Measurements from ENCODE around the gene ZNF500. TPM values are rescaled to one million over a fixed set of nuclear protein-coding genes. Genes with fewer than 3 reads are reported as not detected.

Gene ZNF500
- total RNA-seq, 4 donors from 2014 or later: 3.8 to 11.7 (median 8.2) TPM

DNA sequence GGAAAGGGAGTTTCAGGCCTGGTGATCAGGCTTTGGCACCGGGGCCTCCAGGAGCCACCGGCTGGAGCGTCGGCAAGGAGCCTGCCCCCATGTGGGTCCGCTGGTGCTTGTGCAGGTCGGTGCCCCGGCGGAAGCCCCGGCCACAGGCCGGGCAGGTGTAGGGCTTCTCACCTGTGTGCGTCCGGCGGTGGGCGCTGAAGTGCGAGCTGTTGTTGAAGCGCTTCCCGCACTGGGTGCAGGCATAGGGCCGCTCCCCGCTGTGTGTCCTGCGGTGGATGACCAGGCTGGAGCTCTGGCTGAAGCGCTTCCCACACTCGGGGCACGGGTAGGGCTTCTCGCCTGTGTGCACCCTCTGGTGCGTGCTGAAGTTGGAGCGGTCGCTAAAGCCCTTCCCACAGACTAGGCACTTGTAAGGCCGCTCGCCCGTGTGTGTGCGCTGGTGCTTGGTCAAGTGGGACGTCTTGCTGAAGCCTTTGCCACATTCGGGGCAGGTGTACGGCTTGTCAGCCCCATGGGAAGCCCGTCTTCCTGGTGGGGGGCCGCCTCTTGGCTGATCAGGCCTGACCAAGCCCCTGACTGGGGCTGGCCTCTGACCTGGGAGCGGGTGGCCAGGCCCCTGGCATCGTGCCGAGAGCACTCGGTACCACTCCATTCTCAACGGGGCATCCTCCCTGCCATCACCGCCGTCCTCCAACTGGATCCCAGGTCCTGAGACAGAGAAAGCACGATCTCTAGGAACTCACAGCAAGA, 14.4 kb downstream of the ZNF500 start:
- TF ChIP-seq, protein P1, sequence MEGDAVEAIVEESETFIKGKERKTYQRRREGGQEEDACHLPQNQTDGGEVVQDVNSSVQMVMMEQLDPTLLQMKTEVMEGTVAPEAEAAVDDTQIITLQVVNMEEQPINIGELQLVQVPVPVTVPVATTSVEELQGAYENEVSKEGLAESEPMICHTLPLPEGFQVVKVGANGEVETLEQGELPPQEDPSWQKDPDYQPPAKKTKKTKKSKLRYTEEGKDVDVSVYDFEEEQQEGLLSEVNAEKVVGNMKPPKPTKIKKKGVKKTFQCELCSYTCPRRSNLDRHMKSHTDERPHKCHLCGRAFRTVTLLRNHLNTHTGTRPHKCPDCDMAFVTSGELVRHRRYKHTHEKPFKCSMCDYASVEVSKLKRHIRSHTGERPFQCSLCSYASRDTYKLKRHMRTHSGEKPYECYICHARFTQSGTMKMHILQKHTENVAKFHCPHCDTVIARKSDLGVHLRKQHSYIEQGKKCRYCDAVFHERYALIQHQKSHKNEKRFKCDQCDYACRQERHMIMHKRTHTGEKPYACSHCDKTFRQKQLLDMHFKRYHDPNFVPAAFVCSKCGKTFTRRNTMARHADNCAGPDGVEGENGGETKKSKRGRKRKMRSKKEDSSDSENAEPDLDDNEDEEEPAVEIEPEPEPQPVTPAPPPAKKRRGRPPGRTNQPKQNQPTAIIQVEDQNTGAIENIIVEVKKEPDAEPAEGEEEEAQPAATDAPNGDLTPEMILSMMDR (IDR thresholded peaks at IDR 0.05; ENCODE audit: low read depth): no peak

DNA sequence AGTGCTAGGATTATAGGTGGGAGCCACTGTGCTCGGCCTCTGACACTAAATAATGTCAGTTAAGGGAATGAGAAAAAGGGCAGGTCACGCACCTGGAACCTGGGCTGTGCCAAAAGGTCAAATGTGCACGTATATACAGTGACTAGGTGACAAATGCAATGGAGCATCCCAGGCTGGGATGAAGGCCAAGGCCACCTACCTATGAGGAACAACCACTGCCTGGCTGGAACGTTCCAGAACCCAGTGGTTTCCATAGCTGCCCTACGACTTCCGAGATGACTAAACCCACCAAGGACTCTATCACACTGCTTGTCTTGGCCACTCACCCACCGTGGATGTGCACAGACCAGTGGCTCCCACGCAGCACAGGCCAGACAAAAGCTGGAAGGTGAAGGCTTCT, 16.1 kb downstream of the ZNF500 start:
- TF ChIP-seq, protein P1 (IDR thresholded peaks at IDR 0.05; ENCODE audit: low read depth): no peak

GRCh38 chr16:4749700-4750257, 17.2 kb downstream of the ZNF500 start:
- TF ChIP-seq, protein P1 (IDR thresholded peaks at IDR 0.05; ENCODE audit: low read depth): no peak

DNA sequence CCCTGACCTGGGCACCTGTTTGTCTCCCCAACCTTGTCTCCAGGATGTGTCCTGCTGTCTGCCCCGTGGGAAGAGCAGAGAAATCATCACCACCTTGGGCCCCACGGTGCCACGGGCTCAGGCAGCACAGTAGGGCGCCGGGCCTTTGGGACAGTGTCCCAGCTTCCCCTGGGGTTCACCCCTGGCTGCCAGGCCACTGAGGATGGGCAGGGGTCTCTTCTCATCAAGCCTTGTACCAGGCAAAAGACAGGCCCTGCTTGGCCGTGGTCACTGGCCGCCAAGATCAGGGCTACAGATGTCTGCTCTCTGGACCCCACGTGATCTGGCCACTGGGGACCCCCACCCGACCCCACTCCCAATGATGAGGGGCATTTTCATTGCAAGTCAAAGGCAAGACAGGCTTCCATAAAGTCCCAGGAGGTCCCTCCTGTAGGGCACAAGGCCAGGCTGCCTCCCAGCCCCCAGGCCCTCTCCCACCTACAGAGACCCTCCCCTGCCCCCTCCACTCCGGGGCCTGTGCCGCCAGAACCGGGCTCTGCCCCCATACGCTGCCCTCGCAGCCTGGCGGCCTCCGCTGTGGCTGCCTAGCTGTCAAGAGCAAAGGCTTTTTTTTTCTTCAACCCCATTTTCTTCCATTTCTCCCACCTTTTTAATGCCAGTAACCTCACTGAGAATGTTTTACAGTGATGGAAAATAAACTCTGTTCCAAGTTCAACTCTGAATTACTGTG, 18.1 kb downstream of the ZNF500 start:
- TF ChIP-seq, protein P1 (IDR thresholded peaks at IDR 0.05; ENCODE audit: low read depth): no peak

DNA sequence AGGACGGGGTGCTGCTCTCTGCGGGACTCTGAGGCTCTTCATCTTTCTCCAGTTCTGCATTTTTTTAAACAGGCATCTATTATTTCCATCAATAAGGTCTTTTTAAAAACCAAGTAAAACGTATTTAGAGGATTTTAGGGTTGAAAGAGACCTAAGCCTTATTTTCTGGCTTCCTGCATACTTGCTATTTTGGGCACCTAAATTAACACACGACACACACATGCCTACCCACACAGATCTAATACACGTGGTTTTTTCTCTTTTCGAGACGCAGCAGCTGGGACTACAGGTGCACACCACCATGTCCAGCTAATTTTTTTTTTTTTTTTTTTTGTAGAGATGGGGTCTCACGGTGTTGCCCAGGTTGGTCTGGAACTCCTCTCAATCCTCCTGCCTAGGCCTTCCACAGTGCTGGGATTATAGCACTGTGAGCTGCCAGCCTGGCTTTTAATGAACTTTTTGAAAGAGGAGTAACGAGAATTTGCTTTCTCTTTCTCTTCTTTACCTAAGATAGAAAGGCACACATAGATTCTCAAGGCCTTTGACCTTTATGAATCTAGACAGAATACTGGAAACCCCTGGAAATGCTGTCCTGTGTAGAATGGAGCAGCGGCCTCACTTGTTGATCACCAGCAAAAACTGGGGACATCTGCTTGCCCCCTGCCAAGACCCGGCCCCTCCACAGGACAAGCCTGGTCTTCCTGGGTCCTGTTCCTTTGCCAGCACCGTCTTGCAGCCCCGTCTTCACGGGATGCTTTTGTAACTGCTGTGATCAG, 18.9 kb downstream of the ZNF500 start:
- TF ChIP-seq, protein P1 (IDR thresholded peaks at IDR 0.05; ENCODE audit: low read depth): no peak

DNA sequence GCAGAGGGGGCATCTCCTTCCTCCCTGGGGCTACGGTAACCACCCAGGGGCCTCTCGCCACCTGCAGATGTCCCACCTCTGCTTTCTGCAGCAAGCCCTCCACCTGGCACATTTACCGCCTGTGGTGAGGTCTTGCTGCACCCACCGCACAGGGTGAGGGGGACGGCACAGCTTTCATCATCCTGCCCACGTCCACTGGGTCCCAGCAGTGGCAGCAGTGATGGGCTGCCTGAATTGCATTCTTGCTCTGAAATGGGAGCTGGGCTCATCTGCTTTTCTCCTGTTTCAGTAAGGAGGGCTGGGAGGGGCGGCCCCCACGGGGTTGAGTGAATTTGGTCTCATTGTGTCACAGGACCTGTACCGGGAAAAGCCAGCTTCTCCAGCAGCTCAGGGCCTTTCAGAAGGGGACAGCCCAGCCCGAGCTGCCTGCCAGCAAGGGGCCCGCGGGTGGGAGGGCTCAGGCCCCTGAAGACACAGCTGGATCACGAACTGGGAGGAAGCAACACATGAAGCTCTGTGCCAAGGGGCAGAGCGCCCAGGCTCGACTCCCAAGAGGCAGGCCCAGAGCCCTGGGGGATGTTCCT, 19.9 kb downstream of the ZNF500 start:
- TF ChIP-seq, protein P1 (IDR thresholded peaks at IDR 0.05; ENCODE audit: low read depth): no peak
